Fibroblast of lung (primary cell): ENCODE measurements around the gene SLX4.

Source experiments
- EZH2 ChIP-seq: IDR thresholded peaks from 2 replicates; pipeline ENCODE4 v1.5.1; 2012; ENCODE audit warnings: low read length, control low read depth, mild to moderate bottlenecking; ENCODE audit errors: missing control alignments
- TF ChIP-seq, protein P1 (sequence below), 2 donors: IDR thresholded peaks in 1 of 2; conservative IDR thresholded peaks in 1 of 2; 1 replicate in 1 of 2; 2 replicates in 1 of 2; pipeline ENCODE4 v1.5.1; 2011 to 2012; ENCODE audit warnings: low read length in 2 of 2, control low read depth in 1 of 2, inconsistent platforms in 1 of 2, low read depth in 1 of 2, mild to moderate bottlenecking in 1 of 2

DNA sequence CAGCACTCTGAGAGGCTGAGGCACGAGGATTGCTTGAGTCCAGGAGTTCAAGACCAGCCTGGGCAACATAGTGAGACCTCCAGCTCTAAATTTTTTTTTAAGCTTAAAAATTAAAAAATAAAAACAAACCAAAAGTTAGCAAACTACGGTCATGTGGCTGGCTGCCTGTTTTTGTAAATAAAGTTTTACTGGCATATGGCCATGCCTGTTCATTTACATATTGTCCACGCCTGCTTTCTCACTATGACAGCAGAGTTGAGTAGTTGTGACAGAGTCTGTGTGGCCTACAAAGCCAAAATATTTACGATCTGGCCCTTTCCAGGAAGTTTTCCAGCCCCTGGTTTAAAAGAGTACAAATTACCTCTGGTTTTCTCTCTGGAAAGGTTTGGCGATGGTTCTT lies 3.3 kb downstream of the SLX4 start:
- TF ChIP-seq, protein P1, sequence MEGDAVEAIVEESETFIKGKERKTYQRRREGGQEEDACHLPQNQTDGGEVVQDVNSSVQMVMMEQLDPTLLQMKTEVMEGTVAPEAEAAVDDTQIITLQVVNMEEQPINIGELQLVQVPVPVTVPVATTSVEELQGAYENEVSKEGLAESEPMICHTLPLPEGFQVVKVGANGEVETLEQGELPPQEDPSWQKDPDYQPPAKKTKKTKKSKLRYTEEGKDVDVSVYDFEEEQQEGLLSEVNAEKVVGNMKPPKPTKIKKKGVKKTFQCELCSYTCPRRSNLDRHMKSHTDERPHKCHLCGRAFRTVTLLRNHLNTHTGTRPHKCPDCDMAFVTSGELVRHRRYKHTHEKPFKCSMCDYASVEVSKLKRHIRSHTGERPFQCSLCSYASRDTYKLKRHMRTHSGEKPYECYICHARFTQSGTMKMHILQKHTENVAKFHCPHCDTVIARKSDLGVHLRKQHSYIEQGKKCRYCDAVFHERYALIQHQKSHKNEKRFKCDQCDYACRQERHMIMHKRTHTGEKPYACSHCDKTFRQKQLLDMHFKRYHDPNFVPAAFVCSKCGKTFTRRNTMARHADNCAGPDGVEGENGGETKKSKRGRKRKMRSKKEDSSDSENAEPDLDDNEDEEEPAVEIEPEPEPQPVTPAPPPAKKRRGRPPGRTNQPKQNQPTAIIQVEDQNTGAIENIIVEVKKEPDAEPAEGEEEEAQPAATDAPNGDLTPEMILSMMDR (conservative IDR thresholded peaks at IDR 0.05 in 1 of 2, IDR thresholded peaks at IDR 0.05 in 1 of 2; ENCODE audit: low read depth in 1 of 2, low read length in 2 of 2), result no peak
- no peak for TF ChIP-seq EZH2
